ENCODE measurements around the gene RASSF10. TPM values are rescaled to one million over a fixed set of nuclear protein-coding genes. Genes with fewer than 3 reads are reported as not detected.

Gene RASSF10
- total RNA-seq, 1 experiment from 2014 or later: not detected

DNA sequence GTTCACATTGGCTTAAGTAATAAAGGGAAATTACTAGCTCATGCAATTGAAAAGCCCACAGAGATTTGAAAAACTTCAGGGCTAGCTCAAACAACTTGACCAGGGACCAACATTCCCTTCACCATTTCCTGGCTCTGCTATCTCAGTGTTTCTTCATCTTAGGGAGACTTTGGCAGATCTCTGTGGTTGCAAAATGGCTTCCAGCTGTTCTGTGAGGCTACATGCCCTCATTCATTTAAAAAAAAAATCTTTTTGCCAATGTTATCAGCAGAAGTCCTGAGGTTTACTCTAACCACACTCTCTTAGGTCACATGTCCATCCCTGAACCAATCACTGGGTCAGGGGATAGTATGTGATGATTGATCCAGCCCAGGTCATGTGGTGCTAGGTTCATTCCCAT lies 13.9 kb upstream of the RASSF10 start:
- H2AFZ ChIP-seq (ENCODE audit: low read depth, low read length, poor library complexity, severe bottlenecking): no peak overlapping the region

More for the DNA sequence above, 13.9 kb upstream of the RASSF10 start:
- Histone ChIP-seq H3K9me3 (ENCODE audit: control insufficient read depth in 1 of 2, insufficient read depth in 1 of 2, low read depth in 1 of 2, low read length in 2 of 2) (no peaks in the 10 kb centered on the region), H3K4me2 (ENCODE audit: low read length) (no peak overlapping the region), H3K36me3 (ENCODE audit: control insufficient read depth in 1 of 2, insufficient read depth in 2 of 2, low read length in 2 of 2) (no peaks in the 10 kb centered on the region), H3K27me3 (ENCODE audit: insufficient read depth, low read length) (no peaks in the 10 kb centered on the region), H3K27ac (ENCODE audit: low read depth, low read length) (no peak overlapping the region), H3K79me2 (ENCODE audit: insufficient read depth, low read length) (no peaks in the 10 kb centered on the region), H3K9me2 (ENCODE audit: insufficient read depth) (no peaks in the 10 kb centered on the region), H3K4me1 (ENCODE audit: control insufficient read depth in 1 of 2, insufficient read depth in 2 of 2, low read length in 2 of 2) (peaks cover 0 to 13% of the 10 kb centered on the region in 2 experiments; a peak in 2 of 4 replicates), H3K4me3 (replicated peaks in 1 of 2; ENCODE audit: low read depth in 1 of 2, low read length in 2 of 2) (no peak overlapping the region), H4K20me1 (ENCODE audit: insufficient read depth) (no peaks in the 10 kb centered on the region), H3K9ac (ENCODE audit: low read length) (no peak overlapping the region)
- ChIA-PET CTCF (no interaction called here), RAD21 (ENCODE audit: low non-redundant PET in 1 of 2, low total read pairs in 2 of 2, uncharacterized antibody in 2 of 2, unreplicated experiment in 2 of 2) (no interaction called here), POLR2A (no interaction called here)
- intact Hi-C loops (cut with micrococcal nuclease): no loop called here
- BruUV-seq (replicated peaks): no TSS peak
- ATAC-seq: no peak
- no peak for DNase-seq (ENCODE audit: low read depth, low spot score)
- TF ChIP-seq POLR2AphosphoS5 (IDR thresholded peaks at IDR 0.05; ENCODE audit: low read depth, low read length): no peak
- TF ChIP-seq JUND (IDR thresholded peaks at IDR 0.05): no peak
- TF ChIP-seq, protein P1, sequence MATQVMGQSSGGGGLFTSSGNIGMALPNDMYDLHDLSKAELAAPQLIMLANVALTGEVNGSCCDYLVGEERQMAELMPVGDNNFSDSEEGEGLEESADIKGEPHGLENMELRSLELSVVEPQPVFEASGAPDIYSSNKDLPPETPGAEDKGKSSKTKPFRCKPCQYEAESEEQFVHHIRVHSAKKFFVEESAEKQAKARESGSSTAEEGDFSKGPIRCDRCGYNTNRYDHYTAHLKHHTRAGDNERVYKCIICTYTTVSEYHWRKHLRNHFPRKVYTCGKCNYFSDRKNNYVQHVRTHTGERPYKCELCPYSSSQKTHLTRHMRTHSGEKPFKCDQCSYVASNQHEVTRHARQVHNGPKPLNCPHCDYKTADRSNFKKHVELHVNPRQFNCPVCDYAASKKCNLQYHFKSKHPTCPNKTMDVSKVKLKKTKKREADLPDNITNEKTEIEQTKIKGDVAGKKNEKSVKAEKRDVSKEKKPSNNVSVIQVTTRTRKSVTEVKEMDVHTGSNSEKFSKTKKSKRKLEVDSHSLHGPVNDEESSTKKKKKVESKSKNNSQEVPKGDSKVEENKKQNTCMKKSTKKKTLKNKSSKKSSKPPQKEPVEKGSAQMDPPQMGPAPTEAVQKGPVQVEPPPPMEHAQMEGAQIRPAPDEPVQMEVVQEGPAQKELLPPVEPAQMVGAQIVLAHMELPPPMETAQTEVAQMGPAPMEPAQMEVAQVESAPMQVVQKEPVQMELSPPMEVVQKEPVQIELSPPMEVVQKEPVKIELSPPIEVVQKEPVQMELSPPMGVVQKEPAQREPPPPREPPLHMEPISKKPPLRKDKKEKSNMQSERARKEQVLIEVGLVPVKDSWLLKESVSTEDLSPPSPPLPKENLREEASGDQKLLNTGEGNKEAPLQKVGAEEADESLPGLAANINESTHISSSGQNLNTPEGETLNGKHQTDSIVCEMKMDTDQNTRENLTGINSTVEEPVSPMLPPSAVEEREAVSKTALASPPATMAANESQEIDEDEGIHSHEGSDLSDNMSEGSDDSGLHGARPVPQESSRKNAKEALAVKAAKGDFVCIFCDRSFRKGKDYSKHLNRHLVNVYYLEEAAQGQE (IDR thresholded peaks at IDR 0.05; ENCODE audit: low read depth): no peak
- TF ChIP-seq, protein P2, sequence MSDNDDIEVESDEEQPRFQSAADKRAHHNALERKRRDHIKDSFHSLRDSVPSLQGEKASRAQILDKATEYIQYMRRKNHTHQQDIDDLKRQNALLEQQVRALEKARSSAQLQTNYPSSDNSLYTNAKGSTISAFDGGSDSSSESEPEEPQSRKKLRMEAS (IDR thresholded peaks at IDR 0.05): no peak
- no peak for TF ChIP-seq ELF1 (IDR thresholded peaks at IDR 0.05; ENCODE audit: borderline replicate concordance, low read depth)
- TF ChIP-seq FOSL1 (IDR thresholded peaks at IDR 0.05; ENCODE audit: low read depth): no peak
- TF ChIP-seq CEBPB (IDR thresholded peaks at IDR 0.05; ENCODE audit: low read depth): no peak
- TF ChIP-seq SRF (IDR thresholded peaks at IDR 0.05; ENCODE audit: low read depth): no peak
- TF ChIP-seq, protein P3, sequence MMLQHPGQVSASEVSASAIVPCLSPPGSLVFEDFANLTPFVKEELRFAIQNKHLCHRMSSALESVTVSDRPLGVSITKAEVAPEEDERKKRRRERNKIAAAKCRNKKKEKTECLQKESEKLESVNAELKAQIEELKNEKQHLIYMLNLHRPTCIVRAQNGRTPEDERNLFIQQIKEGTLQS (IDR thresholded peaks at IDR 0.05): no peak
- no peak for TF ChIP-seq SIN3A (IDR thresholded peaks at IDR 0.05; ENCODE audit: low read depth)
- no peak for TF ChIP-seq SP1 (IDR thresholded peaks at IDR 0.05; ENCODE audit: low read depth)
- no peak for TF ChIP-seq EZH2 (IDR thresholded peaks at IDR 0.05)
- TF ChIP-seq, protein P4, sequence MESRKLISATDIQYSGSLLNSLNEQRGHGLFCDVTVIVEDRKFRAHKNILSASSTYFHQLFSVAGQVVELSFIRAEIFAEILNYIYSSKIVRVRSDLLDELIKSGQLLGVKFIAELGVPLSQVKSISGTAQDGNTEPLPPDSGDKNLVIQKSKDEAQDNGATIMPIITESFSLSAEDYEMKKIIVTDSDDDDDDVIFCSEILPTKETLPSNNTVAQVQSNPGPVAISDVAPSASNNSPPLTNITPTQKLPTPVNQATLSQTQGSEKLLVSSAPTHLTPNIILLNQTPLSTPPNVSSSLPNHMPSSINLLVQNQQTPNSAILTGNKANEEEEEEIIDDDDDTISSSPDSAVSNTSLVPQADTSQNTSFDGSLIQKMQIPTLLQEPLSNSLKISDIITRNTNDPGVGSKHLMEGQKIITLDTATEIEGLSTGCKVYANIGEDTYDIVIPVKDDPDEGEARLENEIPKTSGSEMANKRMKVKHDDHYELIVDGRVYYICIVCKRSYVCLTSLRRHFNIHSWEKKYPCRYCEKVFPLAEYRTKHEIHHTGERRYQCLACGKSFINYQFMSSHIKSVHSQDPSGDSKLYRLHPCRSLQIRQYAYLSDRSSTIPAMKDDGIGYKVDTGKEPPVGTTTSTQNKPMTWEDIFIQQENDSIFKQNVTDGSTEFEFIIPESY (IDR thresholded peaks at IDR 0.05; ENCODE audit: extremely low read depth, insufficient replicate concordance, low read length): no peak
- TF ChIP-seq RAD21 (IDR thresholded peaks at IDR 0.05; ENCODE audit: low read depth): no peak
- no peak for TF ChIP-seq EZH2phosphoT487 (IDR thresholded peaks at IDR 0.05; ENCODE audit: borderline replicate concordance)
- TF ChIP-seq YY1 (IDR thresholded peaks at IDR 0.05; ENCODE audit: extremely low read depth, insufficient replicate concordance, low read depth, low read length): no peak

Measured in HCT116 (cell line).